Cardiac fibroblast (primary cell): Measurements from ENCODE around the gene PPP1R3G.

Experiments
- DNase-seq, 2 donors: peaks; one replicate each; pipeline versions ENCODE4 v3.0.0 to v3.0.0-alpha.2; 2010; ENCODE audit warnings: low read depth in 2 of 2
- H3K4me3 ChIP-seq, 2 donors: replicated peaks in 1 of 2; 1 replicate in 1 of 2; 2 replicates in 1 of 2; pipeline ENCODE4 v1.5.1; 2011; ENCODE audit warnings: low read depth in 2 of 2, low read length in 2 of 2, mild to moderate bottlenecking in 2 of 2, moderate library complexity in 1 of 2
- CTCF ChIP-seq: IDR thresholded peaks from one replicate; pipeline ENCODE4 v1.5.1; 2011; ENCODE audit warnings: low read depth, mild to moderate bottlenecking, low read length, inconsistent platforms

PPP1R3G gene

DNA sequence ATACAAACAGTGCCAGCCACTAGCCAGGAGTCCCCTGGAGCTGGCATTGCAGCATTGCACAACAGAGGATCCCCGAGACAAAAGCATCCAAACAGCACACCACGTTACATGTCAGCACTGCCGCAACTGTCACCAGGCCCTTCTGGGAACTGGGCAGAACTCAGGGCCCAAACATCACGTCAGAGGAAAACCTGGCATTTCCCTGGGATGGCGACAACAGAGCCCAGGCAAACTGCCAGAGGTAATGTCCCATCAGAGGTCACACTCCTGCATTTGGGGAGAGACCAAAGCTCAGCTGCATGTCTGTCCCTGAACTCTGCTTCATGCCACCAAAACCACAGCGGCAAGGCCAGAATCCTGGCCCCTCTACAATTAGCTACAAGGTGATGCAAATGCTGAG lies 36.3 kb downstream of the PPP1R3G start:
- TF ChIP-seq CTCF: no peak
- DNase-seq: no peak
- no peak overlapping the region for H3K4me3 ChIP-seq

DNA sequence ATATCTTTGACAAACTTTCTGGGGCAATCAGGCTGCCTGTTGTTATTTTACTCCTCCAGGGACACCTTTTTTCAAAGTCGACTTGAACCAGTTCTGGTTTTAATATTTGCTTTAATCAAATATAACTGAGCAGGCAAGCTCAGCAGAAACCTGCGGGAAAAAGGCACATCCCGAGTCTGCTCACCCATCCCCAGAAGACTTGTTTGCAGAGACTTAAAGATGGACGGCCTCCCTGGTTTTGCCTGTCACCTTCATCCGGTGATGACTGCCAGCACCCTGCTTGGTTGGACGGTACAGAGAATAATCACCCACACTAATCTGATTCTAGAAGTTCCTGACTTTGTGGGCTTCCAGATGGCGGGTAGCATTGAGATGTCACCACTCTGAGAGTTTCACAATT lies 36.8 kb downstream of the PPP1R3G start:
- no peak overlapping the region for H3K4me3 ChIP-seq
- no peak for DNase-seq
- TF ChIP-seq CTCF: no peak

DNA sequence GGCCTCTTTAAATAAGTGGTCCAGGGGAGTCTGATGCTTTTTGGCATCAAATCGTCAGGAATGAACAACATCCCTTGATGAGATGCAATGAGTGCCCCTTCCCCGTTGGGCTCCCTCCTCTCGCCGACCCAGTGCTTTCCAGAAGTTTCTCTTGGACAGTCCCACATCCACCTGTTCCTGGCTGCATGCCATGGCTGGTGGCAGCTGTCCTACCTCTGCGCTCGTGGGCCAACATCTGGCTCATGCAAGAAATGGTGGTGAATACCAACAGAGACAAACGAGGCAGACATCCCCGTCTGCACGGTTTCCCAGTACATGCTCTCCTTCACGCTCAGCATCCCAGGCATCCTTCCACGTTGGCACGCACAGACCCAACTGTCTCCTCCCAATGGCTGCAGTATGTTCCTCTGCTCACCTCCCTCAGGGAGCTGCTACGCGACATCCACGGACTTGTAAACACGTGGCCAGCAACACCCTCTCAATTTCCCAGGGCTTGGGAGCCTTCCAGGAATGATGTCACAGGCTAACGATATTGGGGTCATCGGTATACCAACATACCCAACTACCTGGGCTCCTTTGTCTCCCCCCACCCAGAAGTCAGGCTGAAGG lies 37.5 kb downstream of the PPP1R3G start:
- no peak for TF ChIP-seq CTCF
- DNase-seq: no peak
- H3K4me3 ChIP-seq: no peak overlapping the region

GRCh38 chr6:5123296-5124143 lies 38.4 kb downstream of the PPP1R3G start:
- no peak for TF ChIP-seq CTCF
- no peak for DNase-seq
- no peak overlapping the region for H3K4me3 ChIP-seq

- H3K4me3 ChIP-seq: no peak overlapping the region
- DNase-seq: no peak
- no peak for TF ChIP-seq CTCF
Observed at GRCh38 chr6:5124526-5124925, 39.4 kb downstream of the PPP1R3G start.

DNA sequence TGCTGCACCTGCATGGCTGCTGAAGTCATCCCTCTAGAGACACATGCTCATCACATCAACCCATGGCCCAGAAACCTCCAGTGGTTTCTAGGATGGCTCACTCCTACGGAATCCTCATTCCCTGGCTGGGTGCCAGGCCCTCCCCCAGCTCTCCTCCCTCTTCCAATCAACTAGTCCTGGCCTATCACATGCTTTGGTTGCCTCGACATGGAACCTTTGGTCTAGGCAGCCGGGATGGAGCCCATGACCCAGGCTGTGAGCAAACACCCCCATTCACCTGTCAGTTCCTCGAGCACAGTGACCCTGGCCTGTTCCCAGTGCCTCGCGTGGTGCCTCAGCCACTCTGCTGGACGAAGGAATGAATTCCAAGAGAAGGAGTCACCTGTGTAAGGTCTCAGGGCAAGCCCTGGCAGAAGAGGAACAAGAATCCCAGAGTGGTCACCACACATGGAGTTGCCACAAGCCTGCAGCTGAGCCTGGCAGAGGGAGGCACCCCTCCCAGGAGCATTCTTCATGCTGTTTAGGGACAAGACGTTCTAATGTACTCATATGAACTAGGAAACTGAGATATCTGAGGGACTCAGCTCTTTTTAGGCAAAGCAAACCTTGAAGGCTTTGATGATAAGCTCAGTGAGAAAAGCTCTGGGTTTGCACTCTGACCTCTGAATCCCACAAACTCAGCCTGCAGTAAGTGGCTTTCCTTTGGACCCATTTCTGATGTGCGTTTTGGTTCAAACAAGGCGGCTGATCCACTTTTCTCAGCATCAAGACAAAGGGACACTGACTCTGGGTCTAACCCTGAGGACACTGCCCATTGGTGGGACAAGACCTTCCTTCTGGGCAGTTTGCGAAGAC lies 40.2 kb downstream of the PPP1R3G start:
- no peak for TF ChIP-seq CTCF
- peak; percentile 48 to 92 for DNase-seq
- H3K4me3 ChIP-seq: no peak overlapping the region
